Measurements from ENCODE around the gene LSP1. TPM values are rescaled to one million over a fixed set of nuclear protein-coding genes. Genes with fewer than 3 reads are reported as not detected.

Gene LSP1
- total and polyA plus RNA-seq, 2 of the 4 experiments (the other 2 are of a cell fraction): not detected

- Histone ChIP-seq H4K20me1 (ENCODE audit: insufficient read depth, low read length) (no peaks in the 10 kb centered on the region), H3K18ac (ENCODE audit: low read depth, low read length) (no peak overlapping the region), H2BK20ac (ENCODE audit: low read depth, low read length) (no peak overlapping the region), H3K9me1 (ENCODE audit: insufficient read depth, low read length) (no peaks in the 10 kb centered on the region), H3K4me1 (ENCODE audit: control insufficient read depth, insufficient read depth, low read length) (no peaks in the 10 kb centered on the region), H2AK9ac (replicated peaks; ENCODE audit: low read depth, low read length, poor library complexity) (no peak overlapping the region), H3K36me3 (ENCODE audit: control insufficient read depth, insufficient read depth, low read length) (no peaks in the 10 kb centered on the region), H3K4ac (ENCODE audit: low read depth, low read length) (no peak overlapping the region), H4K8ac (ENCODE audit: low read depth in 2 of 2, low read length in 2 of 2) (no peak overlapping the region), H3K27ac (ENCODE audit: insufficient read depth, low read length) (no peak overlapping the region), H2BK120ac (ENCODE audit: low read depth, low read length) (no peak overlapping the region), H3K9me3 (ENCODE audit: control insufficient read depth, insufficient read depth, low read length) (no peaks in the 10 kb centered on the region), H3K9ac (ENCODE audit: low read depth, low read length) (no peak overlapping the region), H2AK5ac (ENCODE audit: low read depth, low read length) (no peak overlapping the region), H3K14ac (replicated peaks; ENCODE audit: low read depth, low read length) (no peak overlapping the region), H3K23ac (ENCODE audit: low read depth, low read length) (no peak overlapping the region), H4K5ac (ENCODE audit: low read depth, low read length) (no peak overlapping the region), H2BK15ac (ENCODE audit: low read depth, low read length) (no peak overlapping the region), H2BK5ac (ENCODE audit: low read depth, low read length, poor library complexity, severe bottlenecking) (no peak overlapping the region), H3K27me3 (ENCODE audit: control insufficient read depth, insufficient read depth, low read length) (peaks cover 50% of the 10 kb centered on the region), H3K56ac (ENCODE audit: extremely low read depth, insufficient read depth, low read length) (no peak overlapping the region), H4K91ac (ENCODE audit: insufficient read depth, low read depth, low read length) (no peak overlapping the region), H2AFZ (replicated peaks; ENCODE audit: low read length, poor library complexity) (no peak overlapping the region), H3K4me3 (ENCODE audit: insufficient read depth, low read depth, low read length) (no peak overlapping the region), H3K79me1 (ENCODE audit: low read depth in 1 of 2, low read length in 2 of 2) (no peaks in the 10 kb centered on the region), H3K4me2 (ENCODE audit: low read depth, low read length) (no peak overlapping the region)
- no peak for ATAC-seq (ENCODE audit: low read depth)
- CTCF ChIA-PET: interaction anchor here (1.0 kb wide), 1 partner anchor 205 kb away, joined by 3 read pairs; no protein-coding TSS in a partner anchor
- WGBS, 2 experiments (ENCODE audit: extremely low coverage in 2 of 2, insufficient read length in 1 of 2): 63% methylated on average over 5 of the region's 21 CpGs; no CpG with 5 or more reads in 1 of the 2 experiments
- intact Hi-C loops (cut with micrococcal nuclease): no loop called here
- in situ Hi-C loops (cut with MboI; ENCODE audit: low sequenced_read_pairs): no loop called here
- BruUV-seq (replicated peaks): no TSS peak
- TF ChIP-seq BHLHE40 (IDR thresholded peaks at IDR 0.05; ENCODE audit: low read depth, low read length) (no peak), RAD21 (IDR thresholded peaks at IDR 0.05; ENCODE audit: low read length) (no peak), MAZ (IDR thresholded peaks at IDR 0.05; ENCODE audit: borderline replicate concordance, low read depth, low read length) (no peak), CTCF (conservative IDR thresholded peaks at IDR 0.05; ENCODE audit: low read depth, low read length) (no peak), USF2 (IDR thresholded peaks at IDR 0.05; ENCODE audit: low read depth, low read length) (no peak), CEBPB (IDR thresholded peaks at IDR 0.05; ENCODE audit: low read depth, low read length) (no peak), FOS (IDR thresholded peaks at IDR 0.05; ENCODE audit: low read depth, low read length) (no peak), MXI1 (IDR thresholded peaks at IDR 0.05; ENCODE audit: borderline replicate concordance, low read depth, low read length) (no peak), MAFK (IDR thresholded peaks at IDR 0.05; ENCODE audit: low read depth, low read length) (no peak), NFE2L2 (IDR thresholded peaks at IDR 0.05; ENCODE audit: low read depth, low read length) (no peak), RCOR1 (IDR thresholded peaks at IDR 0.05; ENCODE audit: insufficient replicate concordance, low read length) (no peak)
- dilution Hi-C loops (cut with HindIII; ENCODE audit: low sequenced_read_pairs, unreplicated experiment): no loop called here
- no peak for DNase-seq
- POLR2A ChIA-PET (ENCODE audit: unreplicated experiment): no interaction called here
Observed at GRCh38 chr11:1845561-1846452, 7.1 kb upstream of the LSP1 start.
